BE2C (cell line): Measurements from ENCODE around the gene DDX43.
"Not testable (repeated sequence)": the region's sequence is repeated elsewhere in the genome, so short reads cannot be mapped to it uniquely, and the experiment has no call there.

Source experiments
- DNase-seq: peaks from one replicate; pipeline ENCODE4 v3.0.0-alpha.2; 2020
- H3K27me3 ChIP-seq: fragments of 250-450 bp; sonication (Bioruptor Pico); 2 replicates; pipeline ENCODE4 v1.5.1; 2020; ENCODE audit warnings: mild to moderate bottlenecking
- H3K36me3 ChIP-seq: fragments of 250-450 bp; sonication (Bioruptor Pico); 2 replicates; pipeline ENCODE4 v1.5.1; 2020; ENCODE audit warnings: mild to moderate bottlenecking
- H3K4me1 ChIP-seq: fragments of 250-450 bp; sonication (Bioruptor Pico); 2 replicates; pipeline ENCODE4 v1.5.1; 2020
- H3K4me3 ChIP-seq: 2 replicates; pipeline ENCODE4 v1.5.1; 2011; ENCODE audit warnings: low read depth, low read length
- H3K9me3 ChIP-seq: fragments of 250-450 bp; sonication (Bioruptor Pico); 2 replicates; pipeline ENCODE4 v1.5.1; 2020
- CTCF ChIP-seq: IDR thresholded peaks from 2 replicates; pipeline ENCODE4 v1.5.1; 2012; ENCODE audit warnings: mild to moderate bottlenecking, low read depth, low read length

The DDX43 gene

GRCh38 chr6:73369157-73369556, 25.5 kb upstream of the DDX43 start:
- no peaks in the 10 kb centered on the region for H3K4me1 ChIP-seq
- DNase-seq, result no peak
- no peaks in the 10 kb centered on the region for H3K36me3 ChIP-seq
- H3K27me3 ChIP-seq, result no peaks in the 10 kb centered on the region
- H3K4me3 ChIP-seq, result no peak overlapping the region
- no peaks in the 10 kb centered on the region for H3K9me3 ChIP-seq
- no peak for TF ChIP-seq CTCF

GRCh38 chr6:73369563-73369962, 25.1 kb upstream of the DDX43 start, which contains the start of gene OOEP:
Gene OOEP, minus strand, starts transcription at chr6:73369897. Its CDS starts 105 bp downstream, at chr6:73369792.
- Histone ChIP-seq H3K27me3 (no peaks in the 10 kb centered on the region), H3K9me3 (no peaks in the 10 kb centered on the region), H3K4me3 (no peak within 1 kb of the TSS), H3K36me3 (no peaks in the 10 kb centered on the region), H3K4me1 (no peaks in the 10 kb centered on the region)
- DNase-seq, result no peak
- no peak for TF ChIP-seq CTCF

- no peak for TF ChIP-seq CTCF
- Histone ChIP-seq H3K27me3 (no peaks in the 10 kb centered on the region), H3K36me3 (no peaks in the 10 kb centered on the region), H3K4me3 (no peak overlapping the region), H3K9me3 (no peaks in the 10 kb centered on the region), H3K4me1 (no peaks in the 10 kb centered on the region)
- DNase-seq, result no peak
Observed at GRCh38 chr6:73371984-73372383, 22.6 kb upstream of the DDX43 start.

GRCh38 chr6:73372516-73372915, 22.1 kb upstream of the DDX43 start:
- no peaks in the 10 kb centered on the region for H3K4me1 ChIP-seq
- H3K9me3 ChIP-seq, result no peaks in the 10 kb centered on the region
- H3K4me3 ChIP-seq, result no peak overlapping the region
- no peak for DNase-seq
- H3K27me3 ChIP-seq, result no peaks in the 10 kb centered on the region
- no peaks in the 10 kb centered on the region for H3K36me3 ChIP-seq
- no peak for TF ChIP-seq CTCF

- Histone ChIP-seq H3K36me3 (no peaks in the 10 kb centered on the region), H3K4me1 (no peaks in the 10 kb centered on the region), H3K9me3 (no peaks in the 10 kb centered on the region), H3K27me3 (no peaks in the 10 kb centered on the region), H3K4me3 (no peak overlapping the region)
- no peak for DNase-seq
- no peak for TF ChIP-seq CTCF
Observed at GRCh38 chr6:73375216-73375615, 19.4 kb upstream of the DDX43 start.

GRCh38 chr6:73377225-73377624, 17.4 kb upstream of the DDX43 start:
- Histone ChIP-seq H3K4me3 (no peak overlapping the region), H3K9me3 (no peaks in the 10 kb centered on the region), H3K36me3 (no peaks in the 10 kb centered on the region), H3K4me1 (no peaks in the 10 kb centered on the region), H3K27me3 (no peaks in the 10 kb centered on the region)
- TF ChIP-seq CTCF, result no peak
- DNase-seq, result no peak

GRCh38 chr6:73381531-73381930, 13.1 kb upstream of the DDX43 start:
- not testable (repeated sequence) for H3K4me3 ChIP-seq

More at GRCh38 chr6:73381531-73381930, 13.1 kb upstream of the DDX43 start:
- not testable (repeated sequence) for H3K36me3 ChIP-seq, H3K4me1 ChIP-seq, DNase-seq, H3K27me3 ChIP-seq, H3K9me3 ChIP-seq
